ENCODE results near the gene DIPK1A. TPM values are rescaled to one million over a fixed set of nuclear protein-coding genes. Genes with fewer than 3 reads are reported as not detected.
A peak's percentile ranks its signal among the peaks of the same experiment; 100 is the strongest.

DIPK1A gene
- total RNA-seq, 1 experiment from 2014 or later, result 2.9 TPM

GRCh38 chr1:92879316-92879968 is 81.8 kb downstream of the DIPK1A start:
- no peak for DNase-seq (ENCODE audit: low read depth)

- DNase-seq (ENCODE audit: low read depth), result no peak
These were observed 83.5 kb downstream of the DIPK1A start for GRCh38 chr1:92877792-92878191.

DNA sequence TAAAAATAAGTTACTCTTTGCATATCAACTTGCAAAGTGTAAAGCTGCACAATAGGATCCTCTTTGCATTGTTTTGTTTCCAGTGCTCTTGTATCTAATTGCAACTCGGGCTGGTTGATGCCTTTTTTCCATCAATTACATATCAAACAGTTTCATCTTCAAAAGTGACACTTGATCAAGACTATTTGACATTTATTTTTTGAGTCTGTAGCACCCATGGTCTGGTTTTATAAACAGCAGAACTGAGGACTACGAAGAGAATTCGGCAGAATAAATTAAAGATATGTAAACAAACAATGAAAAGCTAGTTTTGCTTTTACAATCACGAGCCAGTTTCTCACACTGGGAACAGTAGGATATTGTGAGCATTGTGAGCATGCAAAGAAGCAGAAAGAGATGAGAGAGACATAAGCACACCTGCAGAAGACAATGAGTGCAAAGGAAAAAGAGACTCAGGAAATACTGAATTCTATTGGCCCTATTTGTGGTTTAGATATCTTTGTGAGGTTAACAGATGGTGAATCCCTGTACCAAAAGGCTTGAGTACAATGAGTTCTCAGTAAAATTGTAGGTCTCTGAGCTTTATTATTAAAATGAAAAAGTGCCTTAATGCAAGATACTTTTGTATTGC is 84.1 kb downstream of the DIPK1A start:
- DNase-seq (ENCODE audit: low read depth), result no peak

DNA sequence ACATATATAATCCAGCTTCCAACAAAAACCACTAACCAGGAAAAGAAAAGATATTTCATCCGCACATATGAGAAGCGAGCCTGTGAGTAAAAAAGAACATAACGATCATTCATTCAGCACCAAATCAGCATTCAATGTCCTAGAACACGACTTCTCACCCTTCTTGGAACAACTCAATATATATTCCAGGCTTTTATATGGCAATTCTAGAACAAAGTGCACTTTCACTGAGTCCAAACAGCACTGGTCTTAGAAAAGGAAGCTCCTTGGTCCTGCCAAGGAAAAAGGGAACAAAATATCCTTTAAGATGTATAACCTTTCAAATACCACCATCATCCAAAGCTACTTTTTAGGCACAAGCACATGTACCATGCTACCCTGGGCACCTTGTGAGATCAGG is 84.9 kb downstream of the DIPK1A start:
- DNase-seq (ENCODE audit: low read depth), result no peak

- no peak for DNase-seq (ENCODE audit: low read depth)
These were observed 86.3 kb downstream of the DIPK1A start for GRCh38 chr1:92874987-92875386.

- no peak for DNase-seq (ENCODE audit: low read depth)
These were observed 88.5 kb downstream of the DIPK1A start for GRCh38 chr1:92872719-92873118.

GRCh38 chr1:92870591-92870990 is 90.7 kb downstream of the DIPK1A start:
- DNase-seq (ENCODE audit: low read depth), result no peak

DNA sequence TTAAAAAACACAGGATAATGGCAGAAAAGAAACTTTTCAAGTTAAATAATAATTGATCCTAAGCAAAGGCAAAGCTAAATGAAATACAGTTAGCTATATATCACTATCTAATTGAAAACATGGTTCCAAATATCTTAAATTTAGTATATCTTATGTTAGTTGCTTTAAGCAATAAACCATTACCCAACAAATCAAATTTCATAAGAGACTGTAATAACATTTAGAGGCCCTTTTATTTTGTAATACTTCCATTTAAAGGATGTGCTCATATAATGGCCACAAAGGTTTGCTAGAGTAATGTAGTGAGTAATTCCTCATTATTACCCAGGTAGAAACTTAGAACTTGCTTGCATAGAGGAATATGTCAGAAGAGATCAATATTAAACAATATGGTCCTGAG is 97.1 kb downstream of the DIPK1A start:
- DNase-seq (ENCODE audit: low read depth), result no peak

GRCh38 chr1:92862605-92863004 is 98.7 kb downstream of the DIPK1A start:
- DNase-seq (ENCODE audit: low read depth), result no peak

DNA sequence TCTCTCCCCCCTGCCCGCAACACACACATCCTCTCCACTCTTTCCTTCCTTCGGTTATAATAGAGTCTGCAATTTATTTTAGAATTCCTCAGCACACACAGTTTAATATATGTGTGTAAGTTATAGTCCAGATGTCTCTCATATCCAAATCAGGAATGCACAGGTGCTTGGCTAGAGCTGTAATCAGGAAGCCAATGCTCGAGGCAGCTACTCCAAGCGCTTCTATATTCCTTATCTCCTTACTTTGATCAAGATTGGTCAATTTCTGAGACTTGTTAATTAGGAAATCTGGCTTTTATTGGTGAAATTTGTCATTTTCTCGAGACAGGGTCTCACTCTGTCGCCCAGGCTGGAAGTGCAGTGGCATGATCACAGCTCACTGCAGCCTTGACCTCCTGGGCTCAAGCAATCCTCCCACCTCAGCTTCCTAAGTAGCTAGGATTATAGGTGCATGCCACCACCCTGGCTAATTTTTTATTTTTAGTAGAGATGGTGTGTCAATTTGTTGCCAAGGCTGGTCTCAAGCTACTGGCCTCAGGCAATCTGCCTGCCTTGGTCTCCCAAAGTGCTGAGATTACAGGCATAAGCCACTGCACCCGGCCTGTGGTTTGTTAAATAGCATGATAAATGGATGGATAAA is 101.7 kb downstream of the DIPK1A start:
- no peak for DNase-seq (ENCODE audit: low read depth)

DNA sequence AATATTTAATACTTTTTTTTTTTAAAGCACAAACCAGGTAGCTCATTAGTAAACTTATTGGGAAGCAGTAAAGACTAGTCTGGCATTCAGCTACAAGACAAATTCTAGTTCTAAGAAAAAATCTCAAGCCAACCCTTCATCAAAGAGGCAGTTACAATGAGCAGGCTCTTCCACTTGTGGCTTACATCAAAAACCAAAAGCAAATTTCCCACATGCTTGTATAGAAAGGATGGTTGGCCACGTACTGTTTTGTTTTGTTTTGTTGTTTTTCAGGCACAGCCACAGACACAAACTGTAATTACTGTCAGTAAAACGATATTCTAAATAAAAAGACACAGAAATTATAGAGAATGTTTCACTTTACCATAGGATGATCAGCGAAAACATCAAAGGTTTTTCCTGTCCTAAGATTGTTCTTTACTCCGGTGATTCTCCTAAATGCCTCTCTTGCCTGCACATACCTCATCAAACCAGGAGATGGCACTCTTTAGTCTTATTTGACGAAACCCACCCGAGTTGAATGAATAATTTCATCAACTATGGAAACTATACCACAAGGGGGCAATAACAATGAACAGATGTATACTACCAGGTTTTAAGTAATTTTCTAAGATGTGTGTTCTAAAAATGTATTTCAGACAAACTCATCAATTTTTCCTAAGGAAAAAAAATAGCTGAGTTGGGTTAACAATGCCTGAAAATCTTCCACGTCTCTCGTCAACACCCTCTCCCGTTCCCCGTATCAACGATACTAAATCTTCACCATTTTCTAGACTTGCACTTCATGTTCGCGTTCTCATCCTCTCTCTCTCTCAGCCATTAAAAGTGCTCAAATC is 102.5 kb downstream of the DIPK1A start:
- peak; percentile 78 for DNase-seq (ENCODE audit: low read depth)

GRCh38 chr1:92857817-92858216 is 103.4 kb downstream of the DIPK1A start:
- no peak for DNase-seq (ENCODE audit: low read depth)

- no peak for DNase-seq (ENCODE audit: low read depth)
These were observed 106.0 kb downstream of the DIPK1A start for GRCh38 chr1:92855236-92855635.

DNA sequence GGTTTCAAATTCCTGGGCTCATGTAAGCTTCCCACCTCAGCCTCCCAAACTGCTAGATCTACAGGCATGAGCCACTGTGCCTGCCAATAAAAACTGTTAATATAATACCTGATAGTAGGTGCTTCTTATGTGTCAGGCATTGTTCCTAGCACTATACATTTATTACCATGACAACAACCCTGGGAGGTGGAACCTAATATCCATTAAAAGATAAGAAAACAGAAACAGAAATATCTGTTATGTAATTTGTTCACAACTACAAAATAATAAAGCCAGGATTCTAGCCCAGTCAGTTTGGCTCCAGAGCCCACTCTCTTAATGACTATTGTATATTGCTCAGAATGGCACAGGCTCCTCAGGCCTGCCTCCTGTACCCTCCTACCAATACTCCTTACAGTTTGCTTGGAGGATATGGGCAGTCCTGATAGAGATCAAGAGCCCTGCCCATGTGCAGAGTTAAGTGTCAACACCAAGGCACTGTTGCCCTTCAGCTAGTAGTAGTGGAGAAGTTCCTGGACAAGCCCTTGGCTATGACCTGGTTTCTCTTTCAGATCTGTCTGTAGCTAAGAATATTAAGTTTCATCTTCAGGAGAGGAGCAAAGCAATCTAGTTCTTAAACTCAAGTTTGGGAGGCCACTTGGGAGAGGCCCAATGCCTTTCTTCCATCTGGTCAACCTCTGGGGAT is 107.0 kb downstream of the DIPK1A start:
- DNase-seq (ENCODE audit: low read depth), result no peak

- no peak for DNase-seq (ENCODE audit: low read depth)
These were observed 108.0 kb downstream of the DIPK1A start for GRCh38 chr1:92853299-92853698.

DNA sequence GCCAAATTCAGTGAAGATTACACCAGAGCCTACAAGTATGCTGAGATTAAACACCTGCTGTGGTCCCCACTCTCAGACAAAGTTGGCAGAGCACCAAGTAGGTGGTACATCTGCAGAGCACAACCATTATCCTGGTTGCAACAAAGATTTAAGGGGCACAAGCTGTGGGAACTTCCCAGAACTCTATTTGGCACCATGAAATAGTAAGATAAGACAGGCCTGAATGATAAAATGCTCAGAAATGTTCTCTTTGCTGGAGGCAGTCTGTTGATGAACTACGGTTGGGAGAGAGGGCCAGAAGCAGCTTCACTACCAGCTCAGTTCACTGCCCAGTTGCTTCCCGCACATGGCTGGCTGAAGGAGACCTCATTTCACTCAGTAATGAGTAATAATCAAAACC is 109.5 kb downstream of the DIPK1A start:
- DNase-seq (ENCODE audit: low read depth), result no peak

- no peak for DNase-seq (ENCODE audit: low read depth)
These were observed 111.2 kb downstream of the DIPK1A start for GRCh38 chr1:92850019-92850418.

- no peak for DNase-seq (ENCODE audit: low read depth)
These were observed 113.1 kb downstream of the DIPK1A start for GRCh38 chr1:92848201-92848600.

DNA sequence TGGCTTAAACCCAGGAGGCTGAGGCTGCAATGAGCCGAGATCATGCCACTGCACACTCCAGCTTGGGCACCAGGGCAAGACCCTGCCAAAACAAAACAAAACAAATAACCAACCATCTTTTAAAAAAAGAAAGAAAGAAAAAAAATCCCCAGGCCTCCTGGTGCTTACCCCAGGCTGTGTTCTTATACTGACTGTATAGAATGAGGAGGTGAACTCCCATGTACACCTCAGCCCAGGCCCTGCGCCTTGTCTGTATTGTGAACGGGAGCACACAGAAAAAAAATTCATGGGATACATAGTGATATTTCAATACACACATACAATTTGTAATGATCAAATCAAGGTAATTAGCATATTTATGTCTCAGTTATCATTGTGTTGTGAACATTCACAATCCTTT is 115.4 kb downstream of the DIPK1A start:
- DNase-seq (ENCODE audit: low read depth), result no peak

DNA sequence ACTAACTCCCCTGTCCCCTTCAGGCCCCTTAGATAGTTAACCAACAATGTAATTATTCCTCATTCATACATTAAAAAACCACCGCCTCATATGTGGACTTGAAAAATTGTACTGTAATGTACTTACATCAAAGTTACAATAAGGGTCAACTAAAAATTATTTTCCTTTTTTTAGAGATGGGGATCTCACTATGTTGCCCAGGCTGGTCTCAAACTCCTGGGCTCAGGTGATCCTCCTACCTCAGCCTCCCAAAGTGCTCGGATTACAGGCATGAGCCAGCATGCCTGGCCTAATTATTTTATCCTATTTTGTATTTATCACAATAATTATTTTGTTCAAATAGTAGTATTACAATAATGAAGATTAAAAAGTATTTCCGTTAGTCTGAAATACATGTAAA is 116.8 kb downstream of the DIPK1A start:
- DNase-seq (ENCODE audit: low read depth), result no peak
